HEK293 (cell line): ENCODE measurements around the gene MSRB1.

ENCODE experiments used
- GLIS2 ChIP-seq: fragments of 450-650 bp; formaldehyde crosslinking; IDR thresholded peaks from 2 replicates; pipeline ENCODE4 v1.5.1; 2016; ENCODE audit warnings: missing biosample characterization, missing genetic modification characterization
- IKZF3 ChIP-seq: fragments of 450-650 bp; IDR thresholded peaks from 2 replicates; pipeline ENCODE4 v1.5.0; 2018; ENCODE audit warnings: missing biosample characterization, mild to moderate bottlenecking, missing genetic modification characterization, moderate library complexity
- KLF10 ChIP-seq: fragments of 450-650 bp; IDR thresholded peaks from 2 replicates; pipeline ENCODE4 v1.5.1; 2018; ENCODE audit warnings: missing biosample characterization, mild to moderate bottlenecking, missing genetic modification characterization
- KLF7 ChIP-seq: fragments of 450-650 bp; formaldehyde crosslinking; IDR thresholded peaks from 2 replicates; pipeline ENCODE4 v1.5.1; 2016; ENCODE audit warnings: missing biosample characterization, missing genetic modification characterization, borderline replicate concordance
- MEIS1 ChIP-seq: sonication (generic); formaldehyde crosslinking; IDR thresholded peaks from 2 replicates; pipeline ENCODE4 v1.8.1; 2022; ENCODE audit warnings: missing genetic modification reagents, mild to moderate bottlenecking, borderline replicate concordance
- MYNN ChIP-seq: fragments of 450-650 bp; formaldehyde crosslinking; IDR thresholded peaks from 2 replicates; pipeline ENCODE4 v1.5.1; 2016; ENCODE audit warnings: missing biosample characterization, missing genetic modification characterization, borderline replicate concordance
- MZF1 ChIP-seq: fragments of 450-650 bp; formaldehyde crosslinking; IDR thresholded peaks from 2 replicates; pipeline ENCODE4 v1.5.1; 2017; ENCODE audit warnings: missing biosample characterization, missing genetic modification characterization, borderline replicate concordance
- PRDM1 ChIP-seq: fragments of 450-650 bp; formaldehyde crosslinking; IDR thresholded peaks from 2 replicates; pipeline ENCODE4; 2016; ENCODE audit warnings: missing biosample characterization, missing genetic modification characterization
- SETDB1 ChIP-seq: IDR thresholded peaks from one replicate; pipeline ENCODE4 v1.6.1; 2017; ENCODE audit warnings: mild to moderate bottlenecking, low read length, moderate library complexity, mixed read lengths; ENCODE audit not compliant: insufficient read length
- SP2 ChIP-seq: fragments of 450-650 bp; formaldehyde crosslinking; IDR thresholded peaks from 2 replicates; pipeline ENCODE4 v1.5.1; 2016; ENCODE audit warnings: missing biosample characterization, missing genetic modification characterization
- TRIM28 ChIP-seq: IDR thresholded peaks from 2 replicates; pipeline ENCODE4 v1.6.1; 2011; ENCODE audit warnings: low read length, control low read depth, borderline replicate concordance
- ZNF138 ChIP-seq: fragments of 450-650 bp; formaldehyde crosslinking; IDR thresholded peaks from 2 replicates; pipeline ENCODE4 v1.5.1; 2016; ENCODE audit warnings: missing biosample characterization, missing genetic modification characterization, borderline replicate concordance
- ZNF155 ChIP-seq: fragments of 450-650 bp; formaldehyde crosslinking; IDR thresholded peaks from 2 replicates; pipeline ENCODE4 v1.5.1; 2016; ENCODE audit warnings: missing biosample characterization, missing genetic modification characterization
- ZNF2 ChIP-seq: fragments of 450-650 bp; formaldehyde crosslinking; IDR thresholded peaks from 2 replicates; pipeline ENCODE4 v1.5.1; 2016; ENCODE audit warnings: missing biosample characterization, missing genetic modification characterization
- ZNF221 ChIP-seq: fragments of 450-650 bp; formaldehyde crosslinking; IDR thresholded peaks from 2 replicates; pipeline ENCODE4 v1.5.1; 2017; ENCODE audit warnings: missing biosample characterization, missing genetic modification characterization, borderline replicate concordance
- ZNF274 ChIP-seq, 2 experiments: fragments of 200-500 bp in 1 of 2; fragments of 450-650 bp in 1 of 2; sonication (Bioruptor generic) in 1 of 2; formaldehyde crosslinking in 1 of 2; IDR thresholded peaks; 2 replicates each; pipeline versions ENCODE4 v1.5.1 to v1.6.1; 2014 to 2016; ENCODE audit warnings: borderline replicate concordance in 1 of 2, inconsistent platforms in 1 of 2, low read length in 1 of 2, missing biosample characterization in 1 of 2, missing genetic modification characterization in 1 of 2
- ZNF366 ChIP-seq: fragments of 450-650 bp; formaldehyde crosslinking; conservative IDR thresholded peaks from 2 replicates; pipeline ENCODE4 v1.5.1; 2016; ENCODE audit warnings: missing biosample characterization, missing genetic modification characterization
- ZNF391 ChIP-seq: fragments of 450-650 bp; formaldehyde crosslinking; IDR thresholded peaks from 2 replicates; pipeline ENCODE4 v1.5.1; 2016; ENCODE audit warnings: low read depth, missing biosample characterization, missing genetic modification characterization, borderline replicate concordance
- ZNF416 ChIP-seq: fragments of 450-650 bp; formaldehyde crosslinking; IDR thresholded peaks from 2 replicates; pipeline ENCODE4 v1.5.1; 2016; ENCODE audit warnings: missing biosample characterization, missing genetic modification characterization
- ZNF48 ChIP-seq: fragments of 450-650 bp; formaldehyde crosslinking; IDR thresholded peaks from 2 replicates; pipeline ENCODE4 v1.5.1; 2016; ENCODE audit warnings: missing biosample characterization, missing genetic modification characterization
- ZNF629 ChIP-seq: fragments of 450-650 bp; formaldehyde crosslinking; IDR thresholded peaks from 2 replicates; pipeline ENCODE4 v1.5.1; 2017; ENCODE audit warnings: missing biosample characterization, missing genetic modification characterization
- ZNF768 ChIP-seq: fragments of 450-650 bp; formaldehyde crosslinking; IDR thresholded peaks from 2 replicates; pipeline ENCODE4 v1.5.1; 2018; ENCODE audit warnings: missing biosample characterization, mild to moderate bottlenecking, missing genetic modification characterization
- ZNF837 ChIP-seq: fragments of 450-650 bp; formaldehyde crosslinking; IDR thresholded peaks from 2 replicates; pipeline ENCODE4 v1.5.1; 2016; ENCODE audit warnings: missing biosample characterization, missing genetic modification characterization
- TF ChIP-seq, protein P1 (sequence below): fragments of 450-650 bp; formaldehyde crosslinking; optimal IDR thresholded peaks from 2 replicates; pipeline ENCODE3; 2016; ENCODE audit warnings: missing biosample characterization, mild to moderate bottlenecking, missing genetic modification characterization
- TF ChIP-seq, protein P2 (sequence below): fragments of 450-650 bp; formaldehyde crosslinking; IDR thresholded peaks from 2 replicates; pipeline ENCODE4 v1.5.1; 2017; ENCODE audit warnings: missing biosample characterization, missing genetic modification characterization
- TF ChIP-seq, protein P3 (sequence below): fragments of 450-650 bp; formaldehyde crosslinking; IDR thresholded peaks from 2 replicates; pipeline ENCODE4 v1.5.1; 2016; ENCODE audit warnings: missing biosample characterization, missing genetic modification characterization
- TF ChIP-seq, protein P4 (sequence below): fragments of 450-650 bp; formaldehyde crosslinking; IDR thresholded peaks from 2 replicates; pipeline ENCODE4 v1.5.1; 2017; ENCODE audit warnings: missing biosample characterization, mild to moderate bottlenecking, missing genetic modification characterization, moderate library complexity
- TF ChIP-seq, protein P5 (sequence below): fragments of 450-650 bp; formaldehyde crosslinking; IDR thresholded peaks from 2 replicates; pipeline ENCODE4 v1.5.1; 2016; ENCODE audit warnings: missing biosample characterization, missing genetic modification characterization
- TF ChIP-seq, protein P6 (sequence below): fragments of 450-650 bp; formaldehyde crosslinking; IDR thresholded peaks from 2 replicates; pipeline ENCODE4 v1.5.1; 2016; ENCODE audit warnings: missing biosample characterization, missing genetic modification characterization

The MSRB1 gene

DNA sequence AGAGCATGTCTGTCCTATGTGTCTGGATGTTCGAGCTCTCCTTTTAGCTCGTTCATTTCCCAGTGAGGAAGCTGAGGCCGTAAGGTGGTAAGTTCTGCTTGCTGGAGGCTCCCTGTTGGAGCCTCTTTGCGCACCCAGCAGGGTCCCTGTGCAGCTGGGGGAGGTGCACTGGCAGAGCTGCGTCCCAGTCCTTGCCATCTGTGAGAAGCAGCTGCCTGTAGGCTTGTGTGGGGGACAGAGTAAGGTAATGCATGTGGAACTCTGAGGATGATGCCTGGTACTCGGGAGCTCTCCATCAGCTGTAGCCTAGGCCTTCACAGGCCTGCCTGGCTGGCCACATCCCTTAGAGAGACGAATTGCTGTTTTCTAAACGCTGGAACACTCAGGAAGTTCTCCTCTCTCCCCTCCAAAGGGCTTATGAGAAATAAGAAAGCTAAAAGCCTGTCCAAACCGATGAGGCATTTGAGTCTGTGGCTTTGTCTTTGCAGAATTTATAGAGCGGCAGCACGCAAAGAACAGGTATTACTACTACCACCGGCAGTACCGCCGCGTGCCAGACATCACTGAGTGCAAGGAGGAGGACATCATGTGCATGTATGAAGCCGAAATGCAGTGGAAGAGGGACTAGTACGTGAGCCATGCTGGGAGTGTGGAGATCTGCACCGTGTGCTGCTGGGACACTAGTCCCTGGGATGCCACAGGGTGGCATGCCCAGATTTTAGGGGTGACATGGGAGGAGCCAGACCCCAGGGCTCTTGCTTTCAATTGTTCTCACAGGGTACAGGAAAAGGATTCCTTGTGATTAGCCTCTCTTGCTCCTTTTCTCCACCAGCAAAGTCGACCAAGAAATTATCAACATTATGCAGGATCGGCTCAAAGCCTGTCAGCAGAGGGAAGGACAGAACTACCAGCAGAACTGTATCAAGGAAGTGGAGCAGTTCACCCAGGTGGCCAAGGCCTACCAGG is 17.9 kb upstream of the MSRB1 start (continued):
- TF ChIP-seq, protein P1, sequence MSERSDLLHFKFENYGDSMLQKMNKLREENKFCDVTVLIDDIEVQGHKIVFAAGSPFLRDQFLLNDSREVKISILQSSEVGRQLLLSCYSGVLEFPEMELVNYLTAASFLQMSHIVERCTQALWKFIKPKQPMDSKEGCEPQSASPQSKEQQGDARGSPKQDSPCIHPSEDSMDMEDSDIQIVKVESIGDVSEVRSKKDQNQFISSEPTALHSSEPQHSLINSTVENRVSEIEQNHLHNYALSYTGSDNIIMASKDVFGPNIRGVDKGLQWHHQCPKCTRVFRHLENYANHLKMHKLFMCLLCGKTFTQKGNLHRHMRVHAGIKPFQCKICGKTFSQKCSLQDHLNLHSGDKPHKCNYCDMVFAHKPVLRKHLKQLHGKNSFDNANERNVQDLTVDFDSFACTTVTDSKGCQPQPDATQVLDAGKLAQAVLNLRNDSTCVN, result peak; percentile 27
- TF ChIP-seq, protein P2, sequence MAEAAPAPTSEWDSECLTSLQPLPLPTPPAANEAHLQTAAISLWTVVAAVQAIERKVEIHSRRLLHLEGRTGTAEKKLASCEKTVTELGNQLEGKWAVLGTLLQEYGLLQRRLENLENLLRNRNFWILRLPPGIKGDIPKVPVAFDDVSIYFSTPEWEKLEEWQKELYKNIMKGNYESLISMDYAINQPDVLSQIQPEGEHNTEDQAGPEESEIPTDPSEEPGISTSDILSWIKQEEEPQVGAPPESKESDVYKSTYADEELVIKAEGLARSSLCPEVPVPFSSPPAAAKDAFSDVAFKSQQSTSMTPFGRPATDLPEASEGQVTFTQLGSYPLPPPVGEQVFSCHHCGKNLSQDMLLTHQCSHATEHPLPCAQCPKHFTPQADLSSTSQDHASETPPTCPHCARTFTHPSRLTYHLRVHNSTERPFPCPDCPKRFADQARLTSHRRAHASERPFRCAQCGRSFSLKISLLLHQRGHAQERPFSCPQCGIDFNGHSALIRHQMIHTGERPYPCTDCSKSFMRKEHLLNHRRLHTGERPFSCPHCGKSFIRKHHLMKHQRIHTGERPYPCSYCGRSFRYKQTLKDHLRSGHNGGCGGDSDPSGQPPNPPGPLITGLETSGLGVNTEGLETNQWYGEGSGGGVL (tag by site-specific recombination), result no peak
- TF ChIP-seq GLIS2 (tag by site-specific recombination), result peak; percentile 45
- TF ChIP-seq MZF1 (tag by site-specific recombination), result peak; percentile 64; the same call in 1 of the 2 replicates
- no peak for TF ChIP-seq ZNF416 (tag by site-specific recombination)
- TF ChIP-seq, protein P3, sequence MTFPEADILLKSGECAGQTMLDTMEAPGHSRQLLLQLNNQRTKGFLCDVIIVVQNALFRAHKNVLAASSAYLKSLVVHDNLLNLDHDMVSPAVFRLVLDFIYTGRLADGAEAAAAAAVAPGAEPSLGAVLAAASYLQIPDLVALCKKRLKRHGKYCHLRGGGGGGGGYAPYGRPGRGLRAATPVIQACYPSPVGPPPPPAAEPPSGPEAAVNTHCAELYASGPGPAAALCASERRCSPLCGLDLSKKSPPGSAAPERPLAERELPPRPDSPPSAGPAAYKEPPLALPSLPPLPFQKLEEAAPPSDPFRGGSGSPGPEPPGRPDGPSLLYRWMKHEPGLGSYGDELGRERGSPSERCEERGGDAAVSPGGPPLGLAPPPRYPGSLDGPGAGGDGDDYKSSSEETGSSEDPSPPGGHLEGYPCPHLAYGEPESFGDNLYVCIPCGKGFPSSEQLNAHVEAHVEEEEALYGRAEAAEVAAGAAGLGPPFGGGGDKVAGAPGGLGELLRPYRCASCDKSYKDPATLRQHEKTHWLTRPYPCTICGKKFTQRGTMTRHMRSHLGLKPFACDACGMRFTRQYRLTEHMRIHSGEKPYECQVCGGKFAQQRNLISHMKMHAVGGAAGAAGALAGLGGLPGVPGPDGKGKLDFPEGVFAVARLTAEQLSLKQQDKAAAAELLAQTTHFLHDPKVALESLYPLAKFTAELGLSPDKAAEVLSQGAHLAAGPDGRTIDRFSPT (tag by site-specific recombination), result peak; percentile 86
- TF ChIP-seq ZNF629 (tag by site-specific recombination), result peak; percentile 79
- TF ChIP-seq MEIS1 (CRISPR knock-in tag), result no peak
- peak; percentile 76; the same call in 1 of the 2 replicates for TF ChIP-seq ZNF391 (tag by site-specific recombination)
- TF ChIP-seq, protein P4, sequence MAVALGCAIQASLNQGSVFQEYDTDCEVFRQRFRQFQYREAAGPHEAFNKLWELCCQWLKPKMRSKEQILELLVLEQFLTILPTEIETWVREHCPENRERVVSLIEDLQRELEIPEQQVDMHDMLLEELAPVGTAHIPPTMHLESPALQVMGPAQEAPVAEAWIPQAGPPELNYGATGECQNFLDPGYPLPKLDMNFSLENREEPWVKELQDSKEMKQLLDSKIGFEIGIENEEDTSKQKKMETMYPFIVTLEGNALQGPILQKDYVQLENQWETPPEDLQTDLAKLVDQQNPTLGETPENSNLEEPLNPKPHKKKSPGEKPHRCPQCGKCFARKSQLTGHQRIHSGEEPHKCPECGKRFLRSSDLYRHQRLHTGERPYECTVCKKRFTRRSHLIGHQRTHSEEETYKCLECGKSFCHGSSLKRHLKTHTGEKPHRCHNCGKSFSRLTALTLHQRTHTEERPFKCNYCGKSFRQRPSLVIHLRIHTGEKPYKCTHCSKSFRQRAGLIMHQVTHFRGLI, result peak; percentile 59; the same call in 1 of the 2 replicates
- 0 out of 2 replicates have a peak, but pooled peaks have one; percentile 36 for TF ChIP-seq ZNF837
- no peak for TF ChIP-seq ZNF221
- TF ChIP-seq ZNF138 (tag by site-specific recombination), result no peak
- no peak for TF ChIP-seq PRDM1
- TF ChIP-seq MYNN, result no peak
- TF ChIP-seq ZNF2 (tag by site-specific recombination), result peak; percentile 92
- TF ChIP-seq KLF7 (tag by site-specific recombination), result no peak
- TF ChIP-seq SETDB1, result no peak
- TF ChIP-seq TRIM28, result peak; percentile 67; the same call in 1 of the 2 replicates
- TF ChIP-seq ZNF366 (tag by site-specific recombination), result peak; percentile 62
- TF ChIP-seq, protein P5, sequence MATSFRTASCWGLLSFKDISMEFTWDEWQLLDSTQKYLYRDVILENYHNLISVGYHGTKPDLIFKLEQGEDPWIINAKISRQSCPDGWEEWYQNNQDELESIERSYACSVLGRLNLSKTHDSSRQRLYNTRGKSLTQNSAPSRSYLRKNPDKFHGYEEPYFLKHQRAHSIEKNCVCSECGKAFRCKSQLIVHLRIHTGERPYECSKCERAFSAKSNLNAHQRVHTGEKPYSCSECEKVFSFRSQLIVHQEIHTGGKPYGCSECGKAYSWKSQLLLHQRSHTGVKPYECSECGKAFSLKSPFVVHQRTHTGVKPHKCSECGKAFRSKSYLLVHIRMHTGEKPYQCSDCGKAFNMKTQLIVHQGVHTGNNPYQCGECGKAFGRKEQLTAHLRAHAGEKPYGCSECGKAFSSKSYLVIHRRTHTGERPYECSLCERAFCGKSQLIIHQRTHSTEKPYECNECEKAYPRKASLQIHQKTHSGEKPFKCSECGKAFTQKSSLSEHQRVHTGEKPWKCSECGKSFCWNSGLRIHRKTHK (tag by site-specific recombination), result no peak
- no peak for TF ChIP-seq ZNF274 (IDR thresholded peaks at IDR 0.05; ENCODE audit: low read length)
- no peak for TF ChIP-seq ZNF274 (tag by site-specific recombination; IDR thresholded peaks at IDR 0.05; ENCODE audit: borderline replicate concordance)
- peak; percentile 41 for TF ChIP-seq KLF10 (tag by site-specific recombination)
- TF ChIP-seq ZNF768 (tag by site-specific recombination), result 0 out of 2 replicates have a peak, but pooled peaks have one; percentile 19
- TF ChIP-seq IKZF3 (tag by site-specific recombination), result peak; percentile 93
- no peak for TF ChIP-seq SP2
- TF ChIP-seq, protein P6, sequence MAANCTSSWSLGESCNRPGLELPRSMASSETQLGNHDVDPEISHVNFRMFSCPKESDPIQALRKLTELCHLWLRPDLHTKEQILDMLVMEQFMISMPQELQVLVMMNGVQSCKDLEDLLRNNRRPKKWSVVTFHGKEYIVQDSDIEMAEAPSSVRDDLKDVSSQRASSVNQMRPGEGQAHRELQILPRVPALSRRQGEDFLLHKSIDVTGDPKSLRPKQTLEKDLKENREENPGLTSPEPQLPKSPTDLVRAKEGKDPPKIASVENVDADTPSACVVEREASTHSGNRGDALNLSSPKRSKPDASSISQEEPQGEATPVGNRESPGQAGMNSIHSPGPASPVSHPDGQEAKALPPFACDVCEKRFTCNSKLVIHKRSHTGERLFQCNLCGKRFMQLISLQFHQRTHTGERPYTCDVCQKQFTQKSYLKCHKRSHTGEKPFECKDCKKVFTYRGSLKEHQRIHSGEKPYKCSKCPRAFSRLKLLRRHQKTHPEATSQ (tag by site-specific recombination), result no peak
- TF ChIP-seq ZNF155 (tag by site-specific recombination), result no peak
- TF ChIP-seq ZNF48 (tag by site-specific recombination), result no peak
